ENCODE measurements around the gene DAGLB. TPM values are rescaled to one million over a fixed set of nuclear protein-coding genes. Genes with fewer than 3 reads are reported as not detected.

Gene DAGLB
- total RNA-seq, 1 donor from 2014 or later, result 30.0 TPM

DNA sequence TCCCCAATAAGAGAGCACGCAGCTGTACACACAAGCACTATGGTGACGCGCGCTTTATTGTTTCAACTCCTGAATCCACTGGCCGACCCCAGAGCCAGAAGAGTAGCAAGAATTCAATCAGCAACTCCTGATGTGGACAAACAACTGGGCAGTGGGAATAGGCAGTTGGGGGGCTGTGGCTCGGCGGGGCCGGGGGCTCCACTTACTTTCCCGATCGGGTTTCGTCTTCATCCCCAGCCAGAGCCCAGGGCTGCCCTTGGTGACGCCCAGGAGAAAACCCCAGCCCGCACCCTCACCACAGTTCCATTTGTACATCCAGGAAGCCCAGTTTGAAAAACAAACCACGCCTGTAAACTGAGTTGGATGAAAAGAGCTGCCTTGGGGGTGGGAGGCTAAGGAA is 38.7 kb downstream of the DAGLB start:
- Mint-ChIP-seq H3K36me3 (ENCODE audit: low read depth) (peaks cover 51% of the 10 kb centered on the region), H3K27me3 (ENCODE audit: low read depth) (no peaks in the 10 kb centered on the region), H3K27ac (ENCODE audit: unreplicated experiment) (no peak overlapping the region), H3K4me1 (ENCODE audit: low read depth) (no peaks in the 10 kb centered on the region), H3K4me3 (ENCODE audit: unreplicated experiment) (no peak overlapping the region), H3K9me3 (ENCODE audit: low read depth) (no peaks in the 10 kb centered on the region)
- no peak for TF ChIP-seq CTCF (IDR thresholded peaks at IDR 0.05)
- no peak for DNase-seq (ENCODE audit: low spot score)

DNA sequence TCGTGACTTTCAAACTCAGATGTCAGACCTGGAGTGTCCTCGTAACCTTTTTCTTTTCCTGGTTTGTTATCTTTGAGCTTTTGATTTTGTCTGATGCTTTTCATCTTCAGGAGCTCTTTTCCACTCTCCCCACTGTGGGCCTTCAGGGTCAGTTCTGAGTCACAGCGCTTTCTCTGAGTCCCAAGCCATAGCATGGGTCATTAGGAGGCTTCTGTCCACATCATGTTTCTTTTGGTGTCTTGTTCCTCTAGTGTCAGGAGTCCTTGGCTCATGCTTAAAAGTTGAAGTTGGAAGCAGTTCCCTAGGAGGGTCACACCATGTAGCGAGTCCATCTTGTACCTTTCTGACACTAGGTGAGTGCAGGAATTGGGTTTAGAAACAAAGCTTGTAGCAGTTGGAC is 40.3 kb downstream of the DAGLB start:
- no peak overlapping the region for H3K4me3 Mint-ChIP-seq (ENCODE audit: unreplicated experiment)
- TF ChIP-seq CTCF (IDR thresholded peaks at IDR 0.05), result no peak
- H3K27ac Mint-ChIP-seq (ENCODE audit: unreplicated experiment), result peak overlapping the region; percentile 51
- no peak for DNase-seq (ENCODE audit: low spot score)
- no peaks in the 10 kb centered on the region for H3K27me3 Mint-ChIP-seq (ENCODE audit: low read depth)
- no peaks in the 10 kb centered on the region for H3K4me1 Mint-ChIP-seq (ENCODE audit: low read depth)
- H3K36me3 Mint-ChIP-seq (ENCODE audit: low read depth), result peaks cover 52% of the 10 kb centered on the region
- H3K9me3 Mint-ChIP-seq (ENCODE audit: low read depth), result no peaks in the 10 kb centered on the region

- no peak for TF ChIP-seq CTCF (IDR thresholded peaks at IDR 0.05)
- Mint-ChIP-seq H3K9me3 (ENCODE audit: low read depth) (no peaks in the 10 kb centered on the region), H3K36me3 (ENCODE audit: low read depth) (peaks cover 56% of the 10 kb centered on the region), H3K27me3 (ENCODE audit: low read depth) (no peaks in the 10 kb centered on the region), H3K4me1 (ENCODE audit: low read depth) (peaks cover 3% of the 10 kb centered on the region), H3K4me3 (ENCODE audit: unreplicated experiment) (no peak overlapping the region), H3K27ac (ENCODE audit: unreplicated experiment) (no peak overlapping the region)
- no peak for DNase-seq (ENCODE audit: low spot score)
Observed at GRCh38 chr7:6406121-6406520, 41.6 kb downstream of the DAGLB start.

- no peak overlapping the region for H3K4me3 Mint-ChIP-seq (ENCODE audit: unreplicated experiment)
Observed at GRCh38 chr7:6403907-6404306, 43.8 kb downstream of the DAGLB start.

DNA sequence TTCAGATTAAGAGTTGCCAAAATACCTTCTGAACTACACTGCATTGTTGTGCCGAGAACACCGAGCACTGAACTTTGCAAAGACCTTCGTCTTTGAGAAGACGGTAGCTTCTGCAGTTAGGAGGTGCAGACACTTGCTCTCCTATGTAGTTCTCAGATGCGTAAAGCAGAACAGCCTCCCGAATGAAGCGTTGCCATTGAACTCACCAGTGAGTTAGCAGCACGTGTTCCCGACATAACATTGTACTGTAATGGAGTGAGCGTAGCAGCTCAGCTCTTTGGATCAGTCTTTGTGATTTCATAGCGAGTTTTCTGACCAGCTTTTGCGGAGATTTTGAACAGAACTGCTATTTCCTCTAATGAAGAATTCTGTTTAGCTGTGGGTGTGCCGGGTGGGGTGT is 45.0 kb downstream of the DAGLB start:
- Mint-ChIP-seq H3K4me3 (ENCODE audit: unreplicated experiment) (no peak overlapping the region), H3K9me3 (ENCODE audit: low read depth) (no peaks in the 10 kb centered on the region), H3K4me1 (ENCODE audit: low read depth) (peaks cover 27% of the 10 kb centered on the region), H3K27ac (ENCODE audit: unreplicated experiment) (no peak overlapping the region), H3K27me3 (ENCODE audit: low read depth) (no peaks in the 10 kb centered on the region), H3K36me3 (ENCODE audit: low read depth) (peaks cover 41% of the 10 kb centered on the region)
- no peak for TF ChIP-seq CTCF (IDR thresholded peaks at IDR 0.05)
- no peak for DNase-seq (ENCODE audit: low spot score)

More at GRCh38 chr7:6403907-6404306, 43.8 kb downstream of the DAGLB start:
- DNase-seq (ENCODE audit: low spot score), result no peak
- H3K4me1 Mint-ChIP-seq (ENCODE audit: low read depth), result peaks cover 15% of the 10 kb centered on the region
- TF ChIP-seq CTCF (IDR thresholded peaks at IDR 0.05), result no peak
- H3K9me3 Mint-ChIP-seq (ENCODE audit: low read depth), result no peaks in the 10 kb centered on the region
- H3K36me3 Mint-ChIP-seq (ENCODE audit: low read depth), result peaks cover 44% of the 10 kb centered on the region
- H3K27ac Mint-ChIP-seq (ENCODE audit: unreplicated experiment), result peak overlapping the region; percentile 54
- no peaks in the 10 kb centered on the region for H3K27me3 Mint-ChIP-seq (ENCODE audit: low read depth)

All from chondrocyte (in vitro differentiated cells).